Esophagus squamous epithelium (tissue), 5 donors: ENCODE data around the gene DCTD. TPM values are rescaled to one million over a fixed set of nuclear protein-coding genes. Genes with fewer than 3 reads are reported as not detected.

Experiments
- DNase-seq: peaks from one replicate; lab custom pipeline; 2025; lab: John Stamatoyannopoulos, UW
- H3K27ac ChIP-seq, 4 donors: fragments of 200-600 bp; sonication (generic); one replicate each; pipeline ENCODE4 v1.5.1; 2016 to 2019; ENCODE audit warnings: mild to moderate bottlenecking in 1 of 4
- H3K27me3 ChIP-seq, 4 donors: fragments of 200-600 bp; sonication (generic); 1 replicate in 3 of 4; 2 replicates in 1 of 4; pipeline versions ENCODE4 v1.5.1 to v1.6.0; 2017 to 2021; ENCODE audit warnings: antibody characterized with exemption in 1 of 4
- H3K36me3 ChIP-seq, 3 donors: fragments of 200-600 bp; sonication (generic); one replicate each; pipeline ENCODE4 v1.5.1; 2016 to 2019
- H3K4me1 ChIP-seq, 3 donors: fragments of 200-600 bp; sonication (generic); one replicate each; pipeline ENCODE4 v1.5.1; 2017 to 2019
- H3K4me3 ChIP-seq, 4 donors: fragments of 200-600 bp; sonication (generic); 1 replicate in 3 of 4; 2 replicates in 1 of 4; pipeline ENCODE4 v1.5.1; 2016 to 2019; ENCODE audit warnings: mild to moderate bottlenecking in 2 of 4, moderate library complexity in 1 of 4
- H3K9me3 ChIP-seq, 3 donors: fragments of 200-600 bp; sonication (generic); one replicate each; pipeline ENCODE4 v1.5.1; 2016 to 2019
- CTCF ChIP-seq, 6 experiments: fragments of 450-650 bp in 4 of 6; fragments of 200-600 bp in 2 of 6; sonication (generic) in 2 of 6; IDR thresholded peaks; one replicate each; pipeline ENCODE4 v1.5.1; 2016 to 2019; ENCODE audit warnings: antibody characterized with exemption in 6 of 6, mild to moderate bottlenecking in 4 of 6, moderate library complexity in 4 of 6
- POLR2A ChIP-seq, 4 donors: fragments of 450-650 bp; IDR thresholded peaks; one replicate each; pipeline ENCODE4 v1.6.1; 2017; ENCODE audit warnings: antibody characterized with exemption in 4 of 4, mild to moderate bottlenecking in 4 of 4, moderate library complexity in 3 of 4
- WGBS, 2 donors: methylation state at CpG; one replicate each; pipeline ENCODE4 v1.1.5; 2018; 5-methylcytosine and 5-hydroxymethylcytosine counted together
- intact Hi-C: fragments of 100-400 bp; cut with DNase I; formaldehyde crosslinking; loops from one replicate; pipeline ENCODE4 v1.15.0; 2022
- total RNA-seq, 4 donors: library from RNA; depleted of rRNA; stranded (reverse); fragments of >200 nt; gene quantifications; one replicate each; pipeline ENCODE4 v1.1.0, GENCODE V29; 2016
- donor health status: DM: yes; HTN: yes; CAD: no.

The DCTD gene
- total RNA-seq, 4 donors from 2014 or later, result 43.6 to 72.9 (median 57.2) TPM

- Histone ChIP-seq H3K4me3 (no peak overlapping the region), H3K4me1 (no peaks in the 10 kb centered on the region), H3K27me3 (no peaks in the 10 kb centered on the region), H3K27ac (no peak overlapping the region), H3K9me3 (no peaks in the 10 kb centered on the region), H3K36me3 (no peaks in the 10 kb centered on the region)
- TF ChIP-seq CTCF (IDR thresholded peaks at IDR 0.05) (no peak), POLR2A (IDR thresholded peaks at IDR 0.05) (no peak)
- whole genome bisulfite sequencing, 2 donors, result 60 to 74% methylated on average over 3 of the region's 3 CpGs
- intact Hi-C loops, result no loop called here
- no peak for DNase-seq
Measured at GRCh38 chr4:182927505-182927904, 10.3 kb upstream of the DCTD start.

- DNase-seq, result no peak
- intact Hi-C loops, result no loop called here
- no peaks in the 10 kb centered on the region for H3K4me1 ChIP-seq
Measured at GRCh38 chr4:182925855-182926254, 8.7 kb upstream of the DCTD start.

GRCh38 chr4:182925298-182925757 is 8.1 kb upstream of the DCTD start:
- peak; percentile 4 for DNase-seq
- H3K27me3 ChIP-seq, result no peaks in the 10 kb centered on the region
- no peaks in the 10 kb centered on the region for H3K9me3 ChIP-seq
- TF ChIP-seq CTCF (IDR thresholded peaks at IDR 0.05) (peak; percentile 42 to 77 (median 56)), POLR2A (IDR thresholded peaks at IDR 0.05) (no peak)
- intact Hi-C loops, result no loop called here
- H3K36me3 ChIP-seq, result no peaks in the 10 kb centered on the region
- 44 to 45% methylated on average over 10 of the region's 10 CpGs for WGBS, 2 donors
- no peaks in the 10 kb centered on the region for H3K4me1 ChIP-seq
- no peak overlapping the region for H3K4me3 ChIP-seq
- no peak overlapping the region for H3K27ac ChIP-seq

More at GRCh38 chr4:182925855-182926254, 8.7 kb upstream of the DCTD start:
- Histone ChIP-seq H3K27ac (no peak overlapping the region), H3K27me3 (no peaks in the 10 kb centered on the region), H3K36me3 (no peaks in the 10 kb centered on the region), H3K9me3 (no peaks in the 10 kb centered on the region), H3K4me3 (no peak overlapping the region)
- 71 to 83% methylated on average over 1 of the region's 1 CpG for WGBS, 2 donors
- TF ChIP-seq POLR2A (IDR thresholded peaks at IDR 0.05), result no peak
- TF ChIP-seq CTCF (IDR thresholded peaks at IDR 0.05), result no peak

GRCh38 chr4:182924497-182924896 is 7.3 kb upstream of the DCTD start:
- Histone ChIP-seq H3K36me3 (no peaks in the 10 kb centered on the region), H3K27ac (no peak overlapping the region), H3K9me3 (no peaks in the 10 kb centered on the region), H3K27me3 (no peaks in the 10 kb centered on the region), H3K4me3 (no peak overlapping the region), H3K4me1 (no peaks in the 10 kb centered on the region)
- DNase-seq, result no peak
- 93 to 95% methylated on average over 3 to 7 of the region's 7 CpGs for WGBS, 2 donors
- no peak for TF ChIP-seq POLR2A (IDR thresholded peaks at IDR 0.05)
- TF ChIP-seq CTCF (IDR thresholded peaks at IDR 0.05), result no peak
- intact Hi-C loops, result no loop called here

GRCh38 chr4:182923796-182924340 is 6.7 kb upstream of the DCTD start:
- H3K27me3 ChIP-seq, result no peaks in the 10 kb centered on the region
- TF ChIP-seq CTCF (IDR thresholded peaks at IDR 0.05), result no peak
- TF ChIP-seq POLR2A (IDR thresholded peaks at IDR 0.05), result no peak
- no peaks in the 10 kb centered on the region for H3K36me3 ChIP-seq
- no peaks in the 10 kb centered on the region for H3K4me1 ChIP-seq
- intact Hi-C loops, result no loop called here
- H3K4me3 ChIP-seq, result no peak overlapping the region
- no peak for DNase-seq
- WGBS, 2 donors, result 75 to 85% methylated on average over 10 of the region's 10 CpGs
- no peaks in the 10 kb centered on the region for H3K9me3 ChIP-seq
- H3K27ac ChIP-seq, result no peak overlapping the region
